ENCODE measurements around the gene TLE6.

DNA sequence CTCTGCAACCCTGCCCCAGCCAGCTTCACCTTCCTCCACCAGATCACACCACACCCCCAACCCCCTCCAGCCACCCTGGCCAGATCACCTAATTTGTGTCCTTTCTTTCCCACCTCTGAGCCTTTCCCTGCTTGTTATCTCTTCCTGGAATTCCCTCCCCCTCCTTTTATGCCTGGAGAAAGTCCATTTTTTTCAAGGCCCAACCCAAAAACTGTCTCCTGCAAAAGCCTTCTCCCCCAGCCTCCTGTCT, 57.0 kb downstream of the TLE6 start:
- no peak for TF ChIP-seq POLR2A (IDR thresholded peaks at IDR 0.05; ENCODE audit: low read depth, low read length)
- no peak for TF ChIP-seq POLR2AphosphoS5 (IDR thresholded peaks at IDR 0.05; ENCODE audit: low read depth, low read length)
